ENCODE data around the gene ANP32B. TPM values are rescaled to one million over a fixed set of nuclear protein-coding genes. Genes with fewer than 3 reads are reported as not detected.

The ANP32B gene
- total RNA-seq, 1 donor from 2014 or later = 19.1 TPM

Other genes starting within 250 kb of the ANP32B start
- gene FOXE1, start 130.1 kb upstream of the ANP32B start, total RNA-seq = 19.6 and 57.1 TPM in 2 replicates
- gene TRMO, start 60.8 kb upstream of the ANP32B start, total RNA-seq = 22.9 and 31.3 TPM in 2 replicates
- gene HEMGN, start 45.2 kb upstream of the ANP32B start, total RNA-seq = not detected in 2 replicates
- 86.7 and 393 TPM in 2 replicates for gene NANS, start 73.4 kb downstream of the ANP32B start, total RNA-seq
- 5.2 and 11.3 TPM in 2 replicates for gene TRIM14, start 135.9 kb downstream of the ANP32B start, total RNA-seq
- gene CORO2A, start 209.3 kb downstream of the ANP32B start, total RNA-seq = 4.9 and 5.5 TPM in 2 replicates

Data from renal cortical epithelial cell (primary cell).